GM19023 (cell line): ENCODE data around the gene KRT82.

Experiments used
- ATAC-seq: cut with Tn5 transposase; IDR thresholded peaks from one replicate; pipeline ENCODE4 v1.9.1; 2021; ENCODE audit warnings: mild to moderate bottlenecking, moderate library complexity; ENCODE audit not compliant: unreplicated experiment

Gene KRT82

GRCh38 chr12:52362118-52362726, 43.9 kb downstream of the KRT82 start:
- ATAC-seq, result no peak

DNA sequence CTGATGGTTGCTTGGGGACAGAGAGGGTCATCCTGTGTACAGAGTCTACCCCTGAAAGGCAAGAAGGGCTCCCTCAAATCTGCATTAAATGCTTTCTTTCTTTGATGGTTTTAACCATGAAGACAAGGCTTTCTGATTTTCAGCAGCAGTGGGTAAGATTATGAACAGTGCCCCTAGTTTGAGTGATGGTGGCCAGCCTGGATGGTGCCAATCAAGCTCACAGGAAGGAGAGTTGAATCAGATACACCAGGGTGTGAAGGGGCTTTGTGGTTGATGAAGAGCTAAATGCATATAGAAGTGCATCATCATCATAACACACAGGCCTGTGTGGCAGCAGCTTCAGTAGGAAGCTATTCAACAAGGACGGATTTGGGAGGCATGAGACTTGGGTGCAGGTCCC, 44.6 kb downstream of the KRT82 start:
- no peak for ATAC-seq

DNA sequence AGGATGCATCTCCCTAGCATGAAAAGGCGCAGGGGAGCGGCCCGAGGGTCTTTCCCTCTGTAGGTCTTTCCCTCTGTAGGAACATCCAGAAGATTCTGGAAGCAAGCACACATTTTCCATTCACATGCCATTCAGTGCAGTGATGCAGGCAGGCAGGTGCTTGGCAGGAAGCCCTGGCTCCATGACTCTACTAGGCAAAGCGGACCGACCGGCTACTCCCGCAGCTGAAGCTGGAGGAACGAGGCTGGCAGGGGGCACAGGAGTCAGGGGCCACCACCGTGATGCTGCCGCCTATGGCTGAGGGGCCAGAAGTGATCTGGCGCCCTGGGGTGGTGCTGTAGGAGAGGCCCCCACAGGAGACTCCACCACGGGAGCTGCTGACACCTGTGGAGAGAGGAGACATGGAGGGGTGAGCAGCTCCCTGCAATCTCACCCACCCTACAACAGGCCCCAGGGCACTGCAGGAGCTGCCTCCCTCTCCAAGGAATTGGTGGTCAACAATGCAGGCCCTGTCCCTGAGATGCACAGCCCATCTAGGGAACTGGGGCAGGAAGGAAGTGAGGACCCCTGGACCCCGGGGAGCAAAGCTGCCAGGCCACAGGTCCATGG, 45.4 kb downstream of the KRT82 start:
- ATAC-seq, result no peak

- ATAC-seq, result no peak
Observed at GRCh38 chr12:52360106-52360662, 46.0 kb downstream of the KRT82 start.

DNA sequence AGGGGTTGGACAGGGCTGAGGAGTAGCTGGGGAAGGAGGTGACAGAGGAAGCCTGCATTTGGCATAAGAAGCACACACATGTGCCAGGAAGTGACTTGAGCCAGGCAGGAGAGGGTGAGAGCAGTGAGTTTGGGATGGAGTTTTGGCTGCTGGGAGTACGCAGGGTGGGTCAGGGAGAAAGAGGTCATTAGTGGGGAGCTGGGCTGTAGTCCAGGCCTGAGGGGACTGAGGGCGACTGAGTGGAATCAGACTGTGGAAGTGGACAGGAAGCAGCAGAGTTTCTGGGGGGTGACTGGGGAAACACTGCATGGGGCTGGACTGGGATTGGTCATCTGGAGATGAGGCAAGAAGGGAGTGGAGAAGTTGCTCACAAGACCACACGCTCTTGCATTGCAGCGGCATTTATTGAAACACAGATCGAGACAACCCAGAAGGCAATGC, 46.5 kb downstream of the KRT82 start:
- ATAC-seq, result no peak

DNA sequence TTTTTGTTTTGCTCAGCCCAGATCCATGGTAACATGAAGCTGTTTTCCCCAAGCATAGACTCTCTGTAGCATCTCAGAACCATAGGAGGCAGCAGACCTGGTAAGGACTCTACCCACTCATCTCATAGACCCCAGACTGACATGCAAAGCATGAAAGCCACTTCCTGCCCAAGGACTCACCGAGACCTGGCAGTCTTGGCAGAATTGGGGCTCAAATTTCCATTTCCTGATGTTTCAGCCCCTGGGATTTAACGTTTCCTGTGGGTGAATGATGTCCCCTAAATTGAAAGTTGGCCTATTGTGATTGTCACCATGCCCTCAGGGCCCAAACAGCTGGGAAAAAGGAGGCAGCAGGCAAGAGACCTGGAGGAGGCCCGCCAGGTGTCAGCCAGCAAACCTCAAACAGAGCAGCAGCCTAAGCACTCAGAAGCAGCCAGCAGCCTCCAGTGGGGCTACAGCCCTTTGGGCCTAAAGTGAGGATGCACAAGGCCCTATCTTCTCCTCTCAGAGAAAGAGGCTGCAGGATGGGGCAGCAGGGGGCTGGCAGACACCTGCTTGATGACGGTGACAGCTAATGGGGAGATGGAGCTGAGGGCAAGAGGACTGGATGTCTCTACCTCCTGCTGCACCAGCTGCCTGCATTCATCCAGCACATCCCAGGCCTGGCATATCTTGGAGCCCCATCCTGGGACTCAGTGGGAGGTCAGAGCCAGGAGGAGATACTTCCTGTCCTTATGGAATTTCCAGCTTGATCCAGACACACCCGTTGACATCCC, 47.4 kb downstream of the KRT82 start:
- peak; percentile 89 for ATAC-seq

DNA sequence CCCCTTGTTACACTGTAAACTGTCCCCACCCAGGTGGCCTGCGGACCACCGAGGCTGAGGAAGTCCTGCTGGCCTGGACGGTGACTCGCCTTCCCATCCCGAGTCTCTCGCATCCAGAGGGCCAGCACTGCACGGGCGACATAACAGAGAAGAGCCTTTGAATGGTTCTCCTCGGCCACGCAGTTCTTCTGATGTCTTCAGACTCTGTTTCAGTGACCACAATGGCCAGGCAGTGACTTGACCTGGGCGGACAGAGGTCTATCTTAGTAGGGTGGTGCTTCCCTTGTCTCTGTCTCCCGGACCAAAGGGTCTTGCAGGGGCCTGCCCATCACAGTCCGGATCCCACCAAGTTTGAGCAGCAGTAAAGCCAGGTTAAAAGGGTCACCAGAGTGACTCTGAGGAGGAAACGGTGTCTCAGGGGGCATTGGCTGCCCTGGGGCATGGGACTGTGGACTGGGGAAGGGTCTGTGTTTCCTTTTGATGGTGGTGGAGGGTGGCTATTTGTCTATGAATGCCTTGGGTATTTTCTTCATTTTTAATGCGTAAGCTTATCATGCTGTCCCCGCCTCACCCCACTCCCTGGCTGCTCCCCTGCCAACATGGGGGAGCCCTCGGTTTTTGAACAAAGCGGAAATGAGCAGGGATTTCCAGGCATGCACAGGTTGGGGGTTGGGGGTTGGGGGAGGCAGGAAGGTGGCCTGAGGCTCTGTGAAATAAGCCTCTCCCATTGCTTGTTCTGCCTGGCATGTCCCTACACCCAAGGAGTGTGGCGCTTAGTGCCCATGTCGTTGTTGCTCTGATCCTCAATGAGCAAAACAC, 49.2 kb downstream of the KRT82 start:
- ATAC-seq, result no peak

- no peak for ATAC-seq
Observed at GRCh38 chr12:52356031-52356761, 49.9 kb downstream of the KRT82 start.

- ATAC-seq, result no peak
Observed at GRCh38 chr12:52355176-52355575, 51.0 kb downstream of the KRT82 start.

GRCh38 chr12:52354200-52354599, 51.9 kb downstream of the KRT82 start:
- no peak for ATAC-seq

DNA sequence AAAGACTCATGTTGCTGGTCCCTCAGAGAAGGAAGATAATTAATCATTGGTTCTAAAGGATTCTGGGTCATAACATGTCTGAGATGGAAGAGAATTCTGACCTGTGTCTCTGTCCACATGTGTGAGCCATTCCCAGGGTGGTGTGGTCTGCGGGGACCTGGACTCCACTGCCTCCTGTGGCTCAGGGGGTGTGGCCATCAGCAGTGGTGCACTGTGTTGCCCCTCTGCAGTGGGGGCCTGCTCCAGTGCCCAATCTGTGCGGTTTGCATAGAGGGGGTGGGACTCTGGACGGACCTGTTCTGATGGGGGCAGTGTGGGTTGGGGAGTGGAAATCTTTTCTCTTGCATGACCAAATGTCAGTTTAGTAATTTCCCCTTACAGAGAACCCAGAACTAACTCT, 52.4 kb downstream of the KRT82 start:
- no peak for ATAC-seq

- no peak for ATAC-seq
Observed at GRCh38 chr12:52352951-52353350, 53.2 kb downstream of the KRT82 start.

GRCh38 chr12:52351196-52352059, 54.7 kb downstream of the KRT82 start:
- no peak for ATAC-seq

DNA sequence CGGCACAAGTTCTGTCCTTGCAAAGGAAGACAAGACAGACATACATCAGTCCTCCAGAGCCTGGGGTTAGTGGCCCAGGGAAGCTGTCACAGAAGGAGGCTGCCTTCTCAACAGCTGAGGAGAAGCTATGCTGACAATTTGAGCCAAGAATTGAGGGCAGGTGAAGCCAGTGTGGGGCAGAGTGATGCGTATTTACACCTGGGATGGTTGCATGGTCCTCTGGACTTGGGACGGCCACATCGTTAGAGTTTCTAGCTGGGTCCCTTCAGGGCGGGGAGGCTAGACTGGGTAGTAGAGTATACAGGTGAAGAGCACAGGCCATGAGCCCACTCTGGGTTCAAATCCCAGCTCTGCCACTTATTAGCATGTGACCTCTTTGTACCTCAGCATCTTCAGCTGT, 55.3 kb downstream of the KRT82 start:
- ATAC-seq, result no peak

GRCh38 chr12:52350021-52350620, 56.0 kb downstream of the KRT82 start:
- no peak for ATAC-seq

GRCh38 chr12:52349196-52349595, 56.9 kb downstream of the KRT82 start:
- no peak for ATAC-seq

- ATAC-seq, result no peak
Observed at GRCh38 chr12:52347551-52348510, 58.3 kb downstream of the KRT82 start.

DNA sequence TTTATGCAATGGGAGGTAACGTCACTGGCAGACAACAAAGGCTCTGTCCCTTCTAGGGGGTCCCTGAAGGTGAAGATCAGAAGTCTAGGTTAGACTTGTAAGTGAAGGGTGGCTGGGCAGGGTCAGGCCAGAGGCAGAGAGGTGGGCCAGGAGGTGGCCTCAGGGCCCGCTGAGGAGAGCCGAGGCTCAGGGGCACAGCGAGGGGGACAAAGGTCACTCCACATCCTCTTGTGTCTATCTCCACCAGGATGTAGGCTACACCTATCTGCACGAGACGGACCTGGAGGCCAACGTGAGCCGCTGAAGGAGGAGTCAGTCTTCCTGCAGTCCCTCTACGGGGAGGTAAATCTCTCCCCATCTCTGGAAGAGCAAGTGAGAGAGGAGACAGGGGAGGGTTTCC, 59.1 kb downstream of the KRT82 start:
- no peak for ATAC-seq
